K562 (cell line): ENCODE data around the gene RGS9BP. TPM values are rescaled to one million over a fixed set of nuclear protein-coding genes. Genes with fewer than 3 reads are reported as not detected.

ENCODE experiments used
- ATAC-seq: fragments of 200-7000 bp; cut with Tn5 transposase; 3 replicates; pipeline ENCODE4 v1.9.1; 2020; ENCODE audit warnings: moderate library complexity
- BruUV-seq: library from RNA; stranded (reverse); fragments of 400-500 nt; replicated peaks from 2 replicates; lab custom pipeline; 2021; lab: Mats Ljungman, UMichigan
- CTCF ChIA-PET: fragments of 300-600 bp; formaldehyde crosslinking; extraction: SDS; loops from one replicate; lab custom pipeline; 2021; ENCODE audit warnings: low intra/inter-chr PET ratio; lab: Yijun Ruan, JAX
- POLR2A ChIA-PET: fragments of 300-600, 350-650 bp; sonication (Branson Sonifier 250); formaldehyde crosslinking; extraction: SDS; loops from one replicate; lab custom pipeline; 2021; ENCODE audit warnings: antibody characterized with exemption, inconsistent platforms; lab: Yijun Ruan, JAX
- DNase-seq, 4 experiments: peaks; one replicate each; pipeline versions ENCODE4 v3.0.0 to v3.0.0-alpha.2; 2011 to 2018; ENCODE audit warnings: low spot score in 3 of 4, mixed read lengths in 3 of 4; ENCODE audit errors: extremely low read depth in 1 of 4
- FAIRE-seq: peaks from 2 replicates; lab custom pipeline; 2011; peaks lifted over from hg19 to GRCh38; lab: Jason Lieb, UNC
- H2AFZ ChIP-seq: 2 replicates; pipeline ENCODE4 v1.6.0; 2011; ENCODE audit warnings: low read depth, low read length, control low read depth, inconsistent platforms
- H3K27ac ChIP-seq: fragments of 200-600 bp; 3 replicates; pipeline ENCODE4 v1.8.0; 2011; ENCODE audit warnings: low read depth, mild to moderate bottlenecking, control low read depth, inconsistent platforms, low read length, moderate library complexity, mixed read lengths; ENCODE audit errors: extremely low read depth
- H3K27me3 ChIP-seq, 2 experiments: fragments of 300-600 bp in 1 of 2; 2 replicates in 1 of 2; 3 replicates in 1 of 2; pipeline versions ENCODE4 v1.6.0 to v1.8.0; 2011; ENCODE audit warnings: inconsistent platforms in 2 of 2, low read length in 2 of 2, mild to moderate bottlenecking in 1 of 2, mixed read lengths in 1 of 2, moderate library complexity in 1 of 2; ENCODE audit not compliant: control insufficient read depth in 2 of 2, insufficient read depth in 2 of 2
- H3K36me3 ChIP-seq: fragments of 300-600 bp; 3 replicates; pipeline ENCODE4 v1.8.0; 2011; ENCODE audit warnings: mild to moderate bottlenecking, low read length, inconsistent platforms; ENCODE audit not compliant: control insufficient read depth, insufficient read depth
- H3K4me1 ChIP-seq, 2 experiments: fragments of 200-600 bp in 1 of 2; replicated peaks in 1 of 2; 2 replicates in 1 of 2; 3 replicates in 1 of 2; pipeline versions ENCODE4 v1.5.1 to v1.8.0; 2011; ENCODE audit warnings: inconsistent platforms in 2 of 2, low read length in 2 of 2, mild to moderate bottlenecking in 1 of 2, mixed read lengths in 1 of 2, moderate library complexity in 1 of 2; ENCODE audit not compliant: control insufficient read depth in 2 of 2, insufficient read depth in 2 of 2
- H3K4me2 ChIP-seq: 2 replicates; pipeline ENCODE4 v1.6.1; 2011; ENCODE audit warnings: low read length, control low read depth, inconsistent platforms, mixed read lengths; ENCODE audit not compliant: insufficient read depth
- H3K4me3 ChIP-seq: fragments of 200-600 bp; sonication (generic), shearing (Covaris generic); 2 replicates; pipeline ENCODE4 v1.5.1; 2016; ENCODE audit warnings: control low read depth, inconsistent platforms
- H3K79me2 ChIP-seq: fragments of 200-600 bp; 3 replicates; pipeline ENCODE4 v1.8.0; 2011; ENCODE audit warnings: low read length, inconsistent platforms; ENCODE audit not compliant: control insufficient read depth, insufficient read depth
- H3K9ac ChIP-seq, 2 experiments: 2 replicates each; pipeline versions ENCODE4 v1.6.0 to v1.6.1; 2011; ENCODE audit warnings: low read depth in 2 of 2, low read length in 2 of 2, control low read depth in 1 of 2, inconsistent platforms in 1 of 2, mild to moderate bottlenecking in 1 of 2, mixed read lengths in 1 of 2; ENCODE audit not compliant: insufficient read depth in 1 of 2
- H3K9me1 ChIP-seq: one replicate; pipeline ENCODE4 v1.6.0; 2011; ENCODE audit warnings: inconsistent platforms, mild to moderate bottlenecking, low read length, moderate library complexity; ENCODE audit not compliant: control insufficient read depth, insufficient read depth
- H3K9me3 ChIP-seq: replicated peaks from 2 replicates; pipeline ENCODE4 v1.5.1; 2011; ENCODE audit warnings: low read depth, low read length, inconsistent platforms; ENCODE audit not compliant: control insufficient read depth, insufficient read depth
- H4K20me1 ChIP-seq: replicated peaks from 2 replicates; pipeline ENCODE4 v1.6.1; 2011; ENCODE audit warnings: low read length, inconsistent platforms, mixed read lengths; ENCODE audit not compliant: control insufficient read depth, insufficient read depth
- BCL6 ChIP-seq: fragments of 250-450 bp; sonication (Bioruptor Pico); IDR thresholded peaks from 2 replicates; pipeline ENCODE4 v1.4.0; 2020
- ELF4 ChIP-seq: fragments of 450-650 bp; formaldehyde crosslinking; IDR thresholded peaks from 2 replicates; pipeline ENCODE4 v1.4.0; 2022; ENCODE audit warnings: missing genetic modification characterization
- EP400 ChIP-seq: fragments of 450-650 bp; IDR thresholded peaks from 2 replicates; pipeline ENCODE4 v1.6.1; 2017; ENCODE audit warnings: antibody characterized with exemption, mild to moderate bottlenecking, moderate library complexity
- ESRRA ChIP-seq: fragments of 450-650 bp; IDR thresholded peaks from 2 replicates; pipeline ENCODE4 v1.6.1; 2014; ENCODE audit warnings: low read depth, mild to moderate bottlenecking, moderate library complexity, borderline replicate concordance
- GTF3C2 ChIP-seq: IDR thresholded peaks from 3 replicates; pipeline ENCODE4 v1.6.1; 2011; ENCODE audit warnings: borderline replicate concordance, mild to moderate bottlenecking, moderate library complexity; ENCODE audit not compliant: insufficient read length; ENCODE audit errors: extremely low read depth
- ID3 ChIP-seq, 2 experiments: fragments of 250-450 bp in 1 of 2; fragments of 450-650 bp in 1 of 2; sonication (Bioruptor Pico) in 1 of 2; IDR thresholded peaks; 2 replicates each; pipeline versions ENCODE4 v1.6.1 to v1.8.0; 2016 to 2021; ENCODE audit warnings: mild to moderate bottlenecking in 2 of 2, moderate library complexity in 2 of 2, missing compliant biosample characterization in 1 of 2, missing genetic modification characterization in 1 of 2
- MIER1 ChIP-seq: fragments of 450-650 bp; IDR thresholded peaks from 2 replicates; pipeline ENCODE4 v1.6.1; 2016; ENCODE audit warnings: antibody characterized with exemption, mild to moderate bottlenecking, low read depth
- NFYB ChIP-seq: IDR thresholded peaks from 2 replicates; pipeline ENCODE4 v1.6.1; 2011; ENCODE audit warnings: mild to moderate bottlenecking, moderate library complexity; ENCODE audit not compliant: insufficient read length; ENCODE audit errors: extremely low read depth
- NKRF ChIP-seq: fragments of 450-650 bp; IDR thresholded peaks from 2 replicates; pipeline ENCODE4 v1.6.1; 2016; ENCODE audit warnings: borderline replicate concordance
- POLR3A ChIP-seq: IDR thresholded peaks from 2 replicates; pipeline ENCODE4 v1.6.1; 2011; ENCODE audit warnings: borderline replicate concordance, mild to moderate bottlenecking, moderate library complexity; ENCODE audit not compliant: insufficient read length, insufficient read depth; ENCODE audit errors: extremely low read depth
- POLR3G ChIP-seq: IDR thresholded peaks from 2 replicates; pipeline ENCODE4 v1.6.1; 2011; ENCODE audit not compliant: insufficient read length, insufficient replicate concordance; ENCODE audit errors: extremely low read depth
- RFX1 ChIP-seq: fragments of 450-650 bp; IDR thresholded peaks from 2 replicates; pipeline ENCODE4 v1.6.1; 2016; ENCODE audit warnings: mild to moderate bottlenecking, moderate library complexity
- TCFL5 ChIP-seq: fragments of 250-450 bp; sonication (Bioruptor Pico); conservative IDR thresholded peaks from 2 replicates; pipeline ENCODE4 v1.6.1; 2021; ENCODE audit warnings: mild to moderate bottlenecking, moderate library complexity, matching md5 sums
- ZFP91 ChIP-seq: sonication (generic); formaldehyde crosslinking; IDR thresholded peaks from 2 replicates; pipeline ENCODE4 v1.8.0; 2022; ENCODE audit warnings: mild to moderate bottlenecking, missing genetic modification reagents
- WGBS: fragments of 100-300 bp; shearing (Covaris generic); methylation state at CpG from one replicate; pipeline ENCODE4 v1.1.6; 2016; ENCODE audit warnings: low coverage, mixed read lengths; ENCODE audit not compliant: insufficient coverage; ENCODE audit errors: missing lambda C conversion rate; 5-methylcytosine and 5-hydroxymethylcytosine counted together
- in situ Hi-C: fragments of 300-500 bp; cut with MboI; formaldehyde crosslinking; loops from 4 replicates; pipeline ENCODE4 v1.15.0; 2018; ENCODE audit warnings: inconsistent platforms, mixed read lengths
- intact Hi-C: fragments of 100-400 bp; cut with micrococcal nuclease; formaldehyde crosslinking; loops from 2 replicates; pipeline ENCODE4 v1.14.2; 2022
- polyA plus RNA-seq, 8 experiments: library from polyadenylated mRNA; depleted of rRNA in 4 of 8; stranded (reverse) in 5 of 8; unstranded in 3 of 8; fragments of >200 nt; fragmentation: Nextera tagmentation in 2 of 8; fragmentation: Illumina TruSeq in 1 of 8; extraction: Ambion mirVana in 2 of 8; extraction: Trizol in 1 of 8; gene quantifications; 2 replicates each; pipeline versions ENCODE4 v1.2.1 to v1.2.3, GENCODE V29; 2011 to 2014; ENCODE audit warnings: inconsistent platforms in 1 of 8, missing spikeins in 1 of 8
- total RNA-seq, 7 experiments: library from RNA; depleted of rRNA in 6 of 7; stranded (reverse); fragments of >200 nt in 6 of 7; fragmentation: Illumina TruSeq in 2 of 7; extraction: Trizol in 2 of 7; gene quantifications; 2 replicates each; pipeline versions ENCODE4 v1.2.1 to v1.2.3, GENCODE V29; 2011 to 2021; ENCODE audit warnings: low replicate concordance in 1 of 7

RGS9BP gene
- total and polyA plus RNA-seq, 9 of the 15 experiments (the other 6 are each of a cell fraction or from before 2014, with no cell fraction given), result 0.03 to 1.3 (median 0.49) TPM

- no TSS peak for BruUV-seq
- ChIA-PET CTCF (no interaction called here), POLR2A (interaction anchor here (2.6 kb wide), 1 partner anchor 10 kb away, joined by 13 read pairs; no protein-coding TSS in a partner anchor)
- in situ Hi-C loops, result no loop called here
- H3K79me2 ChIP-seq, result peaks cover 76% of the 10 kb centered on the region
- H2AFZ ChIP-seq, result no peak overlapping the region
- no peaks in the 10 kb centered on the region for H4K20me1 ChIP-seq
- H3K4me1 ChIP-seq, result no peaks in the 10 kb centered on the region
- ATAC-seq, result no peak
- H3K27ac ChIP-seq, result no peak overlapping the region
- H3K27me3 ChIP-seq, result no peaks in the 10 kb centered on the region
- WGBS, result 96% methylated on average over 5 of the region's 5 CpGs
- no peaks in the 10 kb centered on the region for H3K9me1 ChIP-seq
- FAIRE-seq, result no peak
- no peak for DNase-seq
- H3K9me3 ChIP-seq, result peaks cover 15% of the 10 kb centered on the region; the same call in 1 of the 2 replicates
- H3K9ac ChIP-seq, result no peak overlapping the region
- H3K4me3 ChIP-seq, result no peak overlapping the region
- intact Hi-C loops, result no loop called here
- H3K36me3 ChIP-seq, result peaks cover 94% of the 10 kb centered on the region
- no peak overlapping the region for H3K4me2 ChIP-seq
- TF ChIP-seq GTF3C2, result no peak
- TF ChIP-seq ID3 (CRISPR knock-in tag; IDR thresholded peaks at IDR 0.05), result no peak
- no peak for TF ChIP-seq ID3 (tag; IDR thresholded peaks at IDR 0.05)
- no peak for TF ChIP-seq ESRRA
- TF ChIP-seq ELF4, result no peak
- TF ChIP-seq MIER1, result no peak
- TF ChIP-seq RFX1, result no peak
- no peak for TF ChIP-seq ZFP91
- no peak for TF ChIP-seq POLR3G
- TF ChIP-seq TCFL5 (CRISPR knock-in tag), result no peak
- no peak for TF ChIP-seq NKRF
- TF ChIP-seq BCL6 (CRISPR knock-in tag), result no peak
- TF ChIP-seq EP400, result no peak
- no peak for TF ChIP-seq NFYB
- no peak for TF ChIP-seq POLR3A
Observed at GRCh38 chr19:32702010-32702409, 26.4 kb downstream of the RGS9BP start.
